HepG2 (cell line): ENCODE measurements around the gene ZAR1L. TPM values are rescaled to one million over a fixed set of nuclear protein-coding genes. Genes with fewer than 3 reads are reported as not detected.

Experiments
- CCDC6 ChIP-seq: sonication (generic); formaldehyde crosslinking; IDR thresholded peaks from 2 replicates; pipeline ENCODE4 v1.8.1; 2022; ENCODE audit warnings: mild to moderate bottlenecking, missing genetic modification reagents, moderate library complexity
- HMGXB4 ChIP-seq, 2 experiments: sonication (generic) in 1 of 2; formaldehyde crosslinking in 1 of 2; IDR thresholded peaks; 2 replicates each; pipeline versions ENCODE4 v1.4.0 to v1.6.1; 2018 to 2020; ENCODE audit warnings: missing genetic modification reagents in 2 of 2, borderline replicate concordance in 1 of 2, low read depth in 1 of 2, mild to moderate bottlenecking in 1 of 2, missing biosample characterization in 1 of 2
- PHF21A ChIP-seq: sonication (generic); formaldehyde crosslinking; IDR thresholded peaks from 2 replicates; pipeline ENCODE4 v1.5.0; 2020; ENCODE audit warnings: mild to moderate bottlenecking, missing genetic modification reagents
- RBM22 ChIP-seq: fragments of 200-400 bp; formaldehyde crosslinking; optimal IDR thresholded peaks from 2 replicates; pipeline ENCODE3; 2017; ENCODE audit warnings: mild to moderate bottlenecking, low read length, moderate library complexity
- ZC3H4 ChIP-seq: sonication (generic); formaldehyde crosslinking; IDR thresholded peaks from 2 replicates; pipeline ENCODE4 v1.4.0; 2020; ENCODE audit warnings: missing genetic modification reagents, borderline replicate concordance
- ZNF230 ChIP-seq: sonication (generic); formaldehyde crosslinking; IDR thresholded peaks from 2 replicates; pipeline ENCODE4 v1.4.0; 2020; ENCODE audit warnings: mild to moderate bottlenecking, missing genetic modification reagents
- ZNF670 ChIP-seq: sonication (generic); formaldehyde crosslinking; IDR thresholded peaks from 2 replicates; pipeline ENCODE4 v1.8.0; 2022; ENCODE audit warnings: mild to moderate bottlenecking, missing genetic modification reagents, borderline replicate concordance
- polyA plus RNA-seq, 8 experiments: library from polyadenylated mRNA; depleted of rRNA in 3 of 8; stranded (reverse) in 7 of 8; unstranded in 1 of 8; fragments of >200 nt; fragmentation: Illumina TruSeq in 4 of 8; extraction: Trizol in 4 of 8; gene quantifications; 2 replicates each; pipeline versions ENCODE4 v1.2.1 to v1.2.3, GENCODE V29; 2011 to 2016; ENCODE audit warnings: low read depth in 4 of 8, missing spikeins in 1 of 8, mixed read lengths in 1 of 8; ENCODE audit not compliant: insufficient read depth in 1 of 8
- total RNA-seq, 5 experiments: library from RNA; depleted of rRNA; stranded (reverse); fragments of >200 nt; fragmentation: Illumina TruSeq; extraction: Trizol; gene quantifications; 2 replicates each; pipeline ENCODE4 v1.2.3, GENCODE V29; 2016; ENCODE audit warnings: low read depth in 1 of 5
- TF ChIP-seq, protein P1 (sequence below), 2 experiments: sonication (generic) in 1 of 2; formaldehyde crosslinking in 1 of 2; IDR thresholded peaks; 2 replicates each; pipeline versions ENCODE4 v1.6.1 to v1.9.0; 2014 to 2022; ENCODE audit warnings: antibody characterized with exemption in 1 of 2, borderline replicate concordance in 1 of 2, inconsistent platforms in 1 of 2, low read depth in 1 of 2, missing genetic modification reagents in 1 of 2
- TF ChIP-seq, protein P2 (sequence below): sonication (generic); formaldehyde crosslinking; IDR thresholded peaks from 2 replicates; pipeline ENCODE4 v1.5.0; 2020; ENCODE audit warnings: mild to moderate bottlenecking, missing genetic modification reagents, borderline replicate concordance

ZAR1L gene
- total and polyA plus RNA-seq, 2 of the 13 experiments (the other 11 are each of a cell fraction or from before 2014, with no cell fraction given), result 0.09 TPM; not detected in 1

DNA sequence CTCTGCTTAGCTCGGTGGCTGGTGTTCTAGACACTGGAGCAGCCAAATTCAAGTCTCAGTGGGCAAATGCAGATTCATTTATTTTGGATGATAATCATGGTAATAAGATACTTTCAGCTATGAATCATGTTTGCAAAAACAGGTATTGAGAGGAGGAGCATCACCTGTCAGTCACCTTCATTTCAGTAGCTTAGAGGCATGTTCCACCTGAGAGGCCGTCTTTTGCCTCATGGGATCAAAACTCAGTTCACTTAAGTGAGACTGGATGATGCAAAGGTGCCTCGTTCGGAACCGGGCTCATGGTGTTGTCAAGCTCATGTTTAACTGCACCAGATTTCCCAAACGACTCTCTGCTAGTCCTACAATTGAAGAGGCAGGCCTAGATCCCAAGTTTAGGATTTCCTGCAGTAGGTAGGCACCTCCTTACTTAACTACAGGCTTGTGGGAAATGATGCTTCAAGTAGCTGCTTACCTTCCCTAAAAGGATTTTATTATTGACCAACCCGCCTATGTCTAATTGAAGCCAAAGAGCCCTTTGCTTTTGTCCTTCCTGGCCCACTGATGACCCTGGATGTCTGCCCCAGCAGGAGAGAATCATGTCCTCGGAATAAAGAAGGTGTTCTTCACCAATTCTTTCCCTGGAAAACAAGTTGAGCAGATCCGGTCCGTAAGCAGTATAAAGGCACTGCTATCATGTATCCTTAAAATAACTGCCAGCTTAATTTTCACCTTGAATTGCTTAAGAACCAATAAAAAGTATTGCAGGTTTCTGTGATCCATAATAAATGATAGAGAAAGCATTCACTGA lies 60.0 kb downstream of the ZAR1L start (continued):
- TF ChIP-seq RBM22 (peak; percentile 28), ZNF230 (no peak), CCDC6 (CRISPR knock-in tag) (0 out of 2 replicates have a peak, but pooled peaks have one; percentile 28), ZNF670 (CRISPR knock-in tag) (0 out of 2 replicates have a peak, but pooled peaks have one; percentile 10), HMGXB4 (CRISPR knock-in tag; IDR thresholded peaks at IDR 0.05; ENCODE audit: borderline replicate concordance in 1 of 2, low read depth in 1 of 2) (0 out of 4 replicates have a peak, but pooled peaks of 1 of the 2 experiments have one; percentile 31), ZC3H4 (CRISPR knock-in tag) (peak; percentile 86; the same call in 1 of the 2 replicates), PHF21A (CRISPR knock-in tag) (peak; percentile 47; the same call in 1 of the 2 replicates)
- TF ChIP-seq, protein P1, sequence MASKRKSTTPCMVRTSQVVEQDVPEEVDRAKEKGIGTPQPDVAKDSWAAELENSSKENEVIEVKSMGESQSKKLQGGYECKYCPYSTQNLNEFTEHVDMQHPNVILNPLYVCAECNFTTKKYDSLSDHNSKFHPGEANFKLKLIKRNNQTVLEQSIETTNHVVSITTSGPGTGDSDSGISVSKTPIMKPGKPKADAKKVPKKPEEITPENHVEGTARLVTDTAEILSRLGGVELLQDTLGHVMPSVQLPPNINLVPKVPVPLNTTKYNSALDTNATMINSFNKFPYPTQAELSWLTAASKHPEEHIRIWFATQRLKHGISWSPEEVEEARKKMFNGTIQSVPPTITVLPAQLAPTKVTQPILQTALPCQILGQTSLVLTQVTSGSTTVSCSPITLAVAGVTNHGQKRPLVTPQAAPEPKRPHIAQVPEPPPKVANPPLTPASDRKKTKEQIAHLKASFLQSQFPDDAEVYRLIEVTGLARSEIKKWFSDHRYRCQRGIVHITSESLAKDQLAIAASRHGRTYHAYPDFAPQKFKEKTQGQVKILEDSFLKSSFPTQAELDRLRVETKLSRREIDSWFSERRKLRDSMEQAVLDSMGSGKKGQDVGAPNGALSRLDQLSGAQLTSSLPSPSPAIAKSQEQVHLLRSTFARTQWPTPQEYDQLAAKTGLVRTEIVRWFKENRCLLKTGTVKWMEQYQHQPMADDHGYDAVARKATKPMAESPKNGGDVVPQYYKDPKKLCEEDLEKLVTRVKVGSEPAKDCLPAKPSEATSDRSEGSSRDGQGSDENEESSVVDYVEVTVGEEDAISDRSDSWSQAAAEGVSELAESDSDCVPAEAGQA (IDR thresholded peaks at IDR 0.05; ENCODE audit: low read depth), result no peak
- TF ChIP-seq, protein P1 (CRISPR knock-in tag; IDR thresholded peaks at IDR 0.05; ENCODE audit: borderline replicate concordance), result no peak
- TF ChIP-seq, protein P2, sequence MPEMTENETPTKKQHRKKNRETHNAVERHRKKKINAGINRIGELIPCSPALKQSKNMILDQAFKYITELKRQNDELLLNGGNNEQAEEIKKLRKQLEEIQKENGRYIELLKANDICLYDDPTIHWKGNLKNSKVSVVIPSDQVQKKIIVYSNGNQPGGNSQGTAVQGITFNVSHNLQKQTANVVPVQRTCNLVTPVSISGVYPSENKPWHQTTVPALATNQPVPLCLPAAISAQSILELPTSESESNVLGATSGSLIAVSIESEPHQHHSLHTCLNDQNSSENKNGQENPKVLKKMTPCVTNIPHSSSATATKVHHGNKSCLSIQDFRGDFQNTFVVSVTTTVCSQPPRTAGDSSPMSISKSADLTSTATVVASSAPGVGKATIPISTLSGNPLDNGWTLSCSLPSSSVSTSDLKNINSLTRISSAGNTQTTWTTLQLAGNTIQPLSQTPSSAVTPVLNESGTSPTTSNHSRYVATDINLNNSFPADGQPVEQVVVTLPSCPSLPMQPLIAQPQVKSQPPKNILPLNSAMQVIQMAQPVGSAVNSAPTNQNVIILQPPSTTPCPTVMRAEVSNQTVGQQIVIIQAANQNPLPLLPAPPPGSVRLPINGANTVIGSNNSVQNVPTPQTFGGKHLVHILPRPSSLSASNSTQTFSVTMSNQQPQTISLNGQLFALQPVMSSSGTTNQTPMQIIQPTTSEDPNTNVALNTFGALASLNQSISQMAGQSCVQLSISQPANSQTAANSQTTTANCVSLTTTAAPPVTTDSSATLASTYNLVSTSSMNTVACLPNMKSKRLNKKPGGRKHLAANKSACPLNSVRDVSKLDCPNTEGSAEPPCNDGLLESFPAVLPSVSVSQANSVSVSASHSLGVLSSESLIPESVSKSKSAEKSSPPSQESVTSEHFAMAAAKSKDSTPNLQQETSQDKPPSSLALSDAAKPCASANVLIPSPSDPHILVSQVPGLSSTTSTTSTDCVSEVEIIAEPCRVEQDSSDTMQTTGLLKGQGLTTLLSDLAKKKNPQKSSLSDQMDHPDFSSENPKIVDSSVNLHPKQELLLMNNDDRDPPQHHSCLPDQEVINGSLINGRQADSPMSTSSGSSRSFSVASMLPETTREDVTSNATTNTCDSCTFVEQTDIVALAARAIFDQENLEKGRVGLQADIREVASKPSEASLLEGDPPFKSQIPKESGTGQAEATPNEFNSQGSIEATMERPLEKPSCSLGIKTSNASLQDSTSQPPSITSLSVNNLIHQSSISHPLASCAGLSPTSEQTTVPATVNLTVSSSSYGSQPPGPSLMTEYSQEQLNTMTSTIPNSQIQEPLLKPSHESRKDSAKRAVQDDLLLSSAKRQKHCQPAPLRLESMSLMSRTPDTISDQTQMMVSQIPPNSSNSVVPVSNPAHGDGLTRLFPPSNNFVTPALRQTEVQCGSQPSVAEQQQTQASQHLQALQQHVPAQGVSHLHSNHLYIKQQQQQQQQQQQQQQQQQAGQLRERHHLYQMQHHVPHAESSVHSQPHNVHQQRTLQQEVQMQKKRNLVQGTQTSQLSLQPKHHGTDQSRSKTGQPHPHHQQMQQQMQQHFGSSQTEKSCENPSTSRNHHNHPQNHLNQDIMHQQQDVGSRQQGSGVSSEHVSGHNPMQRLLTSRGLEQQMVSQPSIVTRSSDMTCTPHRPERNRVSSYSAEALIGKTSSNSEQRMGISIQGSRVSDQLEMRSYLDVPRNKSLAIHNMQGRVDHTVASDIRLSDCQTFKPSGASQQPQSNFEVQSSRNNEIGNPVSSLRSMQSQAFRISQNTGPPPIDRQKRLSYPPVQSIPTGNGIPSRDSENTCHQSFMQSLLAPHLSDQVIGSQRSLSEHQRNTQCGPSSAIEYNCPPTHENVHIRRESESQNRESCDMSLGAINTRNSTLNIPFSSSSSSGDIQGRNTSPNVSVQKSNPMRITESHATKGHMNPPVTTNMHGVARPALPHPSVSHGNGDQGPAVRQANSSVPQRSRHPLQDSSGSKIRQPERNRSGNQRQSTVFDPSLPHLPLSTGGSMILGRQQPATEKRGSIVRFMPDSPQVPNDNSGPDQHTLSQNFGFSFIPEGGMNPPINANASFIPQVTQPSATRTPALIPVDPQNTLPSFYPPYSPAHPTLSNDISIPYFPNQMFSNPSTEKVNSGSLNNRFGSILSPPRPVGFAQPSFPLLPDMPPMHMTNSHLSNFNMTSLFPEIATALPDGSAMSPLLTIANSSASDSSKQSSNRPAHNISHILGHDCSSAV (CRISPR knock-in tag), result no peak
